NK-92 (cell line): ENCODE data around the gene CCDC178.

ENCODE experiments used
- DNase-seq: peaks from one replicate; lab custom pipeline; 2025; ENCODE audit not compliant: unreplicated experiment; lab: John Stamatoyannopoulos, UW

CCDC178 gene

DNA sequence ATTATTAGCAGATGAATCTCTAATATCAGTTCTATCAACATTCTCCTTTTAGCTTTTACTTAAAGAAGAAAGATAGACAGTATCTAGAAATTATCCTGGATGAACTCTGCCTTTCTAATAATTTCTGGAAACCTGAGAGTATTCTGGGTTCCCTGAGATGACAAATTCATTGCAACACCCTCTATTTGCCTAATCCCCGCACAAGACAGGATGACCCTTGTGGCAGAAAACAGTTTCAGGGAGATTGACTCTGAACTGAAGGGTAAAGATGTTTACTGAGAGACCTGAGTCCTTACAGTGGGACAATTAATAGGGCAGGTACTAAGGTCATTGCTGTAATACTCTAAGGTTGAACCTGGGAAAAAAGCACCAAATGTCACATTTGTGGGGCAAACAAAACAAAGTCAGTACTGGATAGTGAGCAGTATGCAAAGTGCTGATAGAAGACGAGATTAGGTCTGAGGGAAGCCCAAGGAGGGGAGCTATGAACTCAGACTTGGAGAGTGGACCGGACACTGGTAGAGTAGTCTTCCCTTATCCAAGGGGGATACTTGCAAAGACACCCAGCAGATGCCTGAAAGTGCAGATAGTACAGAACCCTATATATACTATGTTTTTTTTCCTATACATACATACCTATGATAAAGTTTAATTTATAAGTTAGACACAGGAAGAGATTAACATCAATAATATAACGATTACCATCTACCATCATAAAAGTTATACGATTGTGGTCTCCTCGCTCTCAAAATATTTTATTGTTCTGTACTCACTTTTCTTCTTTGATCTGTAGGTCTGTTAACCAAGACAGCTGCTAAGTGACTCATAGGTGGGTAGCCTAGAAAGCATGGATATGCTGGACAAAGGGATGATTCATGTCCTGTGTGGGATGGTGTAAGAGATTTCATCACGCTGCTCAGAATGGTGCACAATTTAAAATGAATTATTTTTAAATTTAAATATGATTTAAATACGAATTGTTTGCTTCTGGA, 519.4 kb downstream of the CCDC178 start:
- no peak for DNase-seq

DNA sequence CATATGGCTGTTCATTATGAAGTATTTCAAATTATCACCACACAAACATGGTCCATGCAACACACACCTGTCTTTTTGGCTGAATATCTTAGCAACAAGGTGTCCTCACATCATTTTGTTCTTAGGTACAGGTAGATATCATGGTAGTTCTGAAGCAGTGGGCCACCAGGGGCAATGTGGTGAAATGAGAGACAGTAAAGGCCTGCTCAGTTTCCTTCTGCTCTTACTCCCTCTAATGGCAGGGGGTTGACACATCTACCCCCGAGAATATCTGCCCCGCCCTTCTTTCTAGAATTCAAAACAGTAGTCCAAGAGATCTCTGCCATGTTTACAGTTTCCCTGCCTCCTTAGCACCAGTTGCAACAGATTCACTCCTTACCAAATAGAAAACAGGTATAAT, 520.7 kb downstream of the CCDC178 start:
- no peak for DNase-seq

DNA sequence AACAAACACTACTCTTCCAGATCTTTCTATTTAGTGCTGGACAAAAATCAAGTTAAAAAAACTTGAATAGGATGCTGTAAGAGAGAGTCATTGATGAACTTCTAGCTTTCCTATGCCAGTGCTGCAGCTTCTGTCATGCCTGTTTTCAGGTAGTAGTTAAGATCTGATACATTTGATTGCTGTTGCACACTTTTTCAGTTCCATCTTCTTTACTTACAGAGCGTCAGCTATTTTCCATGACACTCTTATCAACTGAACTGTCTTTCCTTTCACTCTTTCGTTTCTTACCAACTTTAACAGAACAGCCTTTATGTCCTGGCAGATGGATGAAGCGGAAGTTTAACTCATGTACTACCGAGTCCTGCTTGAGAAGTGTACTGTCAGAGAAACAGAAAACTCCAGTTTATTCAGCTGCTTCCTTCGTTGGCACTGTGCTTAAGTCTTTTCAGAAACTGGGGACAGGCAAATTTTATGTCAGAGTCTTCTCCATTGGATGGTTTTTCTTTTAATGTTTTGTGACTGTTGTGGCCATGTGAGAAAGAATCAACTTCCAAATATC, 521.8 kb downstream of the CCDC178 start:
- no peak for DNase-seq

DNA sequence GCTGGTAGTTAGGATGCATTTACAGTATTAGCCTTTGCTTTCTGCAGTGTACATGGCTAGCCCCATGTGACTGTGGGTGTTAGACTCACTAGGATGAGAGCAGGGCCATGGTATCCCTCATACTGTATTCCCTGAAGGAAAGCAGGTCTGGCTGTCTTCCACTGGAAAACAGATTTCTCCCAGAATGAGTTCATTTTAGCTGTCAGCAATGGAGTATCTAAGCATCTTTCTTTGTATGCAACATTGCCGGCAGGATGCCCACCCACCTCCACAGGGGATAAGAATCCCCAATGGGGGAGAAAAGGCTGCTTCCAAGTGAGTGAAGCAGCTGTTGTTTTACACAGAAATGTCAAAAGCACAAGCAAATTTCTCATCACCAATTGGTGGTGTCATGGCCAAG, 525.0 kb downstream of the CCDC178 start:
- no peak for DNase-seq

DNA sequence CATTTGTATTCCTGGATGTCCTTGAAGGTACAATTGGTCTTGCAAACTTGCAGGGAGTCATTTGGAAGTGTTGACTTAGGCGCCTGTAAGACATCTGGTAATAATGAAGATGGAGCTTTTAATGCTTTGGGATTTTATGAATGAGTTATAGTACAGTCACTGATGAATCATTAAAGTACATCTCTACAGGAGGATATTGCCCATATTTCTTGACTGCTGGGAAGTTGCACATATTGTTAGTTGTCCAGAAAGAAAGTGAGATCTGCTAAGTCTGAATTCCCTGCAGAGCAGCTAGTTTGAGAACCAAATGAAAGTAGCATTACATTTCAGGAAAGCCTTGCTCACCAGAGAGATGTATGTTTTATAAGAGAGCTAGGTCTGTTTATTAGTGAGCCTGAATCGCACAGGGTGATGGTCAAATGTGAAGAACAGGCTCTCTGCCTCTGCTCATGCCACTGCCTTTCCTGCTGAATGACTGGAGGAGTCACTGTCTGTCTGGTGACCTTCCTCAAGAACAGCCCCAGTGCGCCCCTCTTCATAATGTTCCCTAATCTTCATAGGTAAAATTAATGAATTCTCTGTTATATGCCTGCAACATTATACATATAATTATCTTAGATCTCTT, 528.7 kb downstream of the CCDC178 start:
- DNase-seq: no peak

DNA sequence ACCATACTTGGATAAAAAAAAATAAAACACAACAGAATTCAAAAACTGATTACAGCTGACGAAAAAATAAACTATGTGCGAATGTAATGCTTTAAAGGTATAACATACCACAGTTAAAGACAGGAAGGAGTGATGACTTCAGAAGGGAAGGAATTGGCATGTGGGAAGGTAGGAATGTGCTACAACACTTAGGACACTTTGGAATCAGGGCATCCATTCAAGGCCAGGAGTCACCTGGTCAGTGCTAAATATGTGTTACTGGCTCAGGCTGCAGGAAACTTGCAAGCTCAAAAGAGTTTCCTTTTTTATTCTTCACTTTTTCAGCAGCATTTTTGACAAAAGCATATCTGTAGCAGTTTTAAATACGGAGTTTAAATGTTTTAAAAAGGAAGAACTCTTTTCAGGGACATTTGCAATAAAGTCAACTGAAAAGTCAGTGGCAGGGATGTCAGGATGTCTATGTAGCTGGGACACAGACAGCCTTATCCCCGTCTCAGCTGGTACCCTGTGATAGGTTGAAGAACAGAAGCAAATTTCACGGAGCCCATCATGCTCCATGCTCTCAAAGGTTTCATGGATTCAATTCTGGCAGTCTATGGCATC, 529.7 kb downstream of the CCDC178 start:
- no peak for DNase-seq

DNA sequence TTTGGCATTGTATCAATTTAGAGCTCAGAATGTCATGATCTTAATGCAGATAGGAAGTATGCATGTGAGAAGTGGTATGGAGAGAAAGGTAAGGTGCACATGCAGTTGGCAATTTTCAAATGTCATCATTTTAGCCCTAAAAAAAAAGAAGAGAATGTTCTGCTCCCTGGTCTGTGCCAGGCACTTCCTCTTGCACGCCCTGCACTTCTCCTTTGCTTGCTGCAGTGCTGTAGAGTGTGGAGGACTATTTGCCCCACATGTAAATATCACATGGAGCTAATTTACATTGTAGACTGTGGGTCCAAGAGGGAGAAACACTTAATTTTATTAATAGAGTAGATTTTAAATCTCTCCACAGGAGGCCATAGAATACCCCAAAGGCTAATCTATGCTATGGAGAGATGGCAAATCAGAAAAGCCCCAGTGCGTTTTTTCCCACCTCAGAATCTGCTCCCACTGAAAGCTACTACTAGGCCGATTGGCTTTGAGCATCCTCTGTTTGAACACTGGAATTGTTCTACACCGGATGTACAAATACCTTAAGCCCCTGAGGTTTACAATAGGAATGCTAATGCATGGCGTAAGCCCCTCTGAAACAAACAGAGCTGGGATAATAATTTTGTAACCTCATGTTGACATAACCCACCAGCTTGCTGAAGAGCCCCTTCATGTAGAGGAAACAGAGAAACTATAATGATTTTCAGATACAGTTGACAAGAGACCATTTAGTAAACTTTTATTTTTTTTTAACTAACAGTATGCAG, 530.5 kb downstream of the CCDC178 start:
- DNase-seq: no peak

DNA sequence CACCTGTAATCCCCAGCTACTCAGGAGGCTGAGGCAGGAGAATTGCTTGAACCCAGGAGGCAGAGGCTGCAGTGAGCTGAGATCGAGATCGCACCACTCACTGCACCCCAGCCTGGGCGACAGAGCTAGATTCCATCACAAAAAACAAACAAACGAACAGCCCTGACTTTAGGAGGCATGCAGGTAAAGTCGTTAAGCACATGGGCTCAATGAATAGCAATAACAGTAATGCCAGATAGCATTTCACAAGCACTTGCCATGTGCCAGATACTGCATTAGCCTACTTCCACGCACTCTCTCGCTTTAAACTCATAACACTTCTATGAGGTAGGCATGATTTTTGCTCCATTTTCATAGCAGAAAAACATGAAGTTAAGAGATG, 532.1 kb downstream of the CCDC178 start:
- no peak for DNase-seq

DNA sequence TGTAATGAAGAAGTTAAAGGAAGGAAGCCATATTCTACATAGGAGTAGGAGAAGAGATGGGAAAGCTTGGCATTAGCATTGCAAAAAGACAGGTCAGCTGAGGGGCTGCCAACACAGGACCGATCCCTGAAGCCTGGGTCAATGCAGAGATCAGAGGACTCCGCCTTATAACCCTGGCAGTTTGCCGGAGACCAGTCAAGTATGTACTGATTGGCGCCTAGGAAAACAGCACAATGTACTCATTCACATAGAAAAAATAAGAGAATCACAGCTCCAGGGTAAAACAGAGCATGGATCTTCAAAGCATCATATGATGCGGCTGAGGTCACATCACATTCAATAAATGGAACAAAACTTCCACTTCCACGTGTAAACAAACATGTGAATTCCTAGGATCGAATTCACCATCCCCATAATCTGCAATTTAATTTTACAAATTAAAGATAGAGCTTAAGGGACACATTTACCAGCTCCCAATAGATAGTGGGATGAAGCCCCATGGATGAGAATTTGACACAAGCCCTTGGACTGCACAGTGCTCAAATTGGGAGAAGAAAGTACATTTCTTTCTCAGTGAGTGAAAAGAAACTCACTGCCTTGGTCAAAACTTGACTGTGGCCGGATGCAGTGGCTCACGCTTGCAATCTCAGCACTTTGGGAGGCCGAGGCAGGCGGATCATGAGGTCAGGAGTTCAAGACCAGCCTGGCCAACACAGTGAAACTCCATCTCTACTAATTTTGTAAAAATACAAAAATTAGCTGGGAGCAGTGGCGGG, 532.7 kb downstream of the CCDC178 start:
- no peak for DNase-seq

DNA sequence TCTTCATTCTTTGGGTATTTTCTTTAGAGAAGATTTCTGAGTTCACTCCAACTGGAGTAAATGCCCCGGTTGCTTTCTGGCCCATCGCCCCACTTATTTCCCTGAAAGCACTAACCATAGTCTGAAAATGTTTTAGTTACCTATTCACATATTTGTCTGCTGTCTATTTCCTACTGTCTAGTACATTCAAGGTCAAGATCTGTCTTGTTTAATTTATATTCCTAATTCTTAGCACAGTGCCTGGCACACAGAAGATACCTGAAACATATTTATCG, 533.3 kb downstream of the CCDC178 start:
- DNase-seq: no peak

DNA sequence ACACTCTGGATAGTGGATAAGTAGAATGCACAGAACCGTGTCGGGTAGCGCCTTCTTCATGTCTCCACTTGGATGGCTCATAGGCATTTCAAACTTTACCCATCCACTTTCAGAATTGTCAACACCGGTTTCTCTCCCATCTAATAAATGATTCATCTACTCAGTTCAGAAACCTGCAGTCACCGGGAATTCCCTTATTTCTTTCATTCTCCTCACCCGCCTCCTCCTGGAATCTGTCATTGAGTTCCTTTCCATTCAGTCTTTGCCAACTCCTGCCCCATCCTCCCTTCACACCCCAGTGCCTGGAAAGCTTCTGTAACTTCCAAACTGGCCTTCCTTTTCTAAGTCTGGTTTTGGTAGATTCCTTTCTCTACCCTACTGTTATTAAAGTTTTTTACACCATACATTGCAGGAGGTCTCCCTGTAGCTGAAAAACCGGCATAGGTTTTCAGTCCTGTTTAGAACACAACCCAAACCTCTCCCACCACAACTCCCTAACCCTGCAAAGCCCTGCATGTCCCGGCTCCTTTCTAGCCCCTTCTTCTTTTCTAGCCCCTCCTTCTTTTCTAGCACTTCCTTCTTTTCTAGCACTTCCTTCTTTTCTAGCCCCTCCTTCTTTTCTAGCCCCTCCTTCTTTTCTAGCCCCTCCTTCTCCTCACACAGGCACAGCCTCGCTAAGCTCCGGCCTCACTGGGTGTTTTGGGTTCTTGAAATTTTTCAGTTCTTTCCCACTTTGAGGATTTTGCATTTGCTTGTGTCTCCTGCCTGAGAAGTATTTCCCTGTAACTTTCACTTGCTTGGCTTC, 533.8 kb downstream of the CCDC178 start:
- no peak for DNase-seq

DNA sequence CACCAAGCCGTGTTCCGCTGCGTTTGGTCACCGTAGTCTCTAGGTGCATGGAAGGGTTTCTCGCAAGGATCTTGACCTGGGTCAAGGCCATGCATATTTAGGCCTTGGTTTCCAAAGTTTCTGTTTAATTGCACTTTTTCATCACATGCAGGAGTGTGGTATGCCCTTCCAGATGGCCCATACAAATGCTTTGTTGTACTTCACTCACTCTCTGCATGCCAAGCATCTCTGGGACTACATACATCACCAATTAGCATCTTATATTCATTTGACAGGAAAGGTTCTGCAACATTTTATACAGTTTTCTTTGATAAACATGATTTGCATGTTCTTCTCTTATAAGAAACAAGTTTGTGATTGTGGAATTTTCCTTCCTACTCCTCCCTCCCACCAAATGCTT, 534.9 kb downstream of the CCDC178 start:
- DNase-seq: no peak

DNA sequence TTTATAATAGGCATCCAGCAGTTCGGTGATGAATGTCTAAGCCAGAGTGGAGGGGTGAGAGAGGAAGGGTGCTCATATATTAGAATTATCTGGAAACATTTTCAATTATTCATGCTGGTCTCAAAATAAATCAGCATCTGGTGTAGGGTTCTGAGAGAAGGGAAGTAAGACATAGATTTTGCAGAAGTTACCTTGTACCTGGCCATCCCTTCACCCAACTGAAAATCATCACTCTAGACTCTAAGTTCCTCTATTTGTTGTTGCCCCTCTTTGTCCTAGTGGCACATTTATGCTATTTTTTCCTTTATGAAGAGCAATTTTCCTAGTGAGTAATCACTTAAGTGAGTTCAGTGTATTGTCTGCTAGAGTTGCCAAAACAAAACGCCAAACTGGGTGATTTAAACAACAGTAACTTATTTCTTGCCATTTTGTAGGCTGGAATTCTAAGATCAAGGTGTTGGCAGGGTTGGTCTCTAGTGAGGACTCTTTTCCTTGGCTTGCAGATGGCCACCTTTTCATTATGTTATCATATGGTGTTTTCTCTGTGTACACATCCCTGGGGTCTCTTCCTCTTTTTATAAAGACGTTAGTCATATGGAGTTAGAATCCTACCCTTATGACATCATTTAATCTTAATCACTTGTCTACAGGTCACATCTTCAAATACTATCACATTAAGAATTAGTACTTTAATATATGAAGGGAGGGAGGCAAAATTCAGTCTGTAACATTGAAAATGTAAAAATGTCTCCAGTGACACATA, 537.8 kb downstream of the CCDC178 start:
- no peak for DNase-seq

DNA sequence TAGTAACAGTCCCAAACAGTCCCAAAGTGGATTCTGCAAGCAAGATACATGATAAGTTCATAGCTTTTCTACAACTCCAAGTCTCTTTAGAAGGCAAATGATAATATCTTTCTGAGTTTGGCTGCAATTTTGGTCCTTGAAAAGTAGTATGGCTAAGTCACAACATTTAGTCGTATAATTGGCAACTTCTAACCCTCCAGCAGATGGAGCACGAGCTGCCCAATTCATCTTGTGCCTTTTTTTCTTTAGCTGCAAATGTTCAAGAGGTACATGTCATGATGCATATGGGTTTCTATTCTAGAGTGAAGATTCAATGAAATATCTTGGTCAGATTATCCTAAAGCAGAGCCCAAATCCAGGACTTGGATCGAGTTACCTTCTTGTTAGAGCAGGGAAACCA, 540.7 kb downstream of the CCDC178 start:
- DNase-seq: no peak

DNA sequence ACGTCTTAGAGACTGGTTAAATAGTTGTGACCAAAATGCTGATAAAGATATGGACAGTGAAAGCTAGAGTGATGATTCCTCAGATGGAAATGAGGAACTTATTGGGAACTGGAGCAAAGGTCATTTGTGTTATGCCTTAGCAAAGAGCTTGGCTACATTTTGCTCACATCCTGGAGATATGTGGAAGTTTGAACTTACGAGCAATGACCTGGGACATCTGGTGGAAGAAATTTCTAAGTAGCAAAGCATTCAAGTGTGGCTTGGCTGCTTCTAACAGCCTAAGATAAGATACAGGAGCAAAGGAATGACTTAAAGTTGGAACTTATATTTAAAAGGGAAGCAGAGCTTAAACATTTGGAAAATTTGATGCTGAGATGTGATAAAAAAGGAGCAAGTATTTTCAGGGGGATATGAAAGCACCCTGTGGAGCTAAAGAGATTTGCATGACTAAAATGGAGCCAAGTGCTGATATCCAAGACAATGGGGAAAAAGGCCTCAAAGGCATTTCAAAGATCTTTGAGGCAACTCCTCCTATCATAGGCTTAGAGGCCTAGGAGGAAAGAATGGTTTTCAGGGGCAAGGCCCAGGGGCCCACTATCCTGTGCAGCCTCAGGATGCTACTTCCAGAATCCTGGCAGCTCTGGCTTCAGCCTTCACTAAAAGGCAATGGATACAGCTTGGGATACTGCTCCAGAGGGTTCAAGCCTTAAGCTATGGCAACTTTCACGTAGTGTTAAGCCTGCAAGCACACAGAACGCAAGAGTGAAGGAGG, 543.6 kb downstream of the CCDC178 start:
- no peak for DNase-seq

DNA sequence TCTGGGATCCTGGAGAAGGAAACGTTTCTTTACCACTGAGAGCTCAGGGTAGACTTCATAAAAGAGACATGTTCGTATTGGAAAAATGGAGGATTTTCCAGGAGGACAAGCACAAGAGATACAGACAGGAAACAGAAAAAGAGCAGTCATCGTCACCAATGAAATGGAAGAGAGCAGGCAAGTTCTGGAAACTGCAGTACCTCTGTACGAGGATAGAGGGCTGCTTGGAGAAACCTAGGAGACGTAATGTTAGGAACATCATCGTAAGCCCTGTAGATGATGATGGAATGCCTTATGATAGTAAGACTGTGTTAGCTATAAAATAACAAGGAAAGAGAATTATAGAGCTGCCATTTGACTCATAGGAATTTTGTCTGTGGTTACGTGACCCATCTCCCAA, 546.6 kb downstream of the CCDC178 start:
- DNase-seq: no peak

DNA sequence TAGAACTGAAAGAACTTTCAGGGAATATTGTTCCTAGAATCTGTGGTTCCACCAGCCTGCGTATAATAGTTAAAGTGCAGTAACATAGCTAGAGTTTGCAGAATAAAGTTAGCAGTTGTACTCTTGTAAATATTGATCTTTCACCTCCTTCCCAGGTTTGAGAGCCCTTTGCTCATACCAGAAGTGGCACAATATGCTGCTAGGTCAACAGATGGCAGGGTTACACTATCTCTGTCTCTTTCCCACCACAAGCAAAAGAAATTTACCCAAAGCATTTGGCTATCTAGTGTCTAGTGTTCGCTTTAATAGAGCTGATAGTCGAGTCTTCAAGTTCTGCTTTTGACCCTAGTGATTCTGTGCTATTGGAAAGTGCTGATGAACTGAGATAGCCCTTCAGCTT, 548.7 kb downstream of the CCDC178 start:
- no peak for DNase-seq

DNA sequence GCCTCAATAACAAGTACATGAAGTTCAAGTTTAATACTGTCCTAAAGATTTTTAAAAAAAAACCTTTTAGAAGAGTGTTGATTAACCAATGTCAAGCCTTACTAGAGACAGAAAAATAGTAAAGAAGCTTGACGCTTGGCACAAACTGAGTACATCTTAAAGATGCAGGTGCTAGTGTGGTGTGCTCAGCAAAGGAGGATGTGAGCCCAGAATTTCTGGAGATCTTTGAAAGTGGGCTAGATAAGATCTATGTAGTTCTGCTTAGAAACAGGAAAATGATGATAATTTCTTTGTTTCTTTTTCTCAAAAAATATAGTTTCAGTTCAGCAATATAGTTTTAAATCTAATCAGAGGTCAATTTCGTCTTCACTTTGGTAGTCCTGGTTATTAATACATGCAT, 549.4 kb downstream of the CCDC178 start:
- DNase-seq: no peak
